Gastrocnemius medialis (tissue), 4 donors: ENCODE results near the gene CCDC183.

Experiments
- POLR2A ChIP-seq, 2 donors: fragments of 450-650 bp; IDR thresholded peaks; one replicate each; pipeline ENCODE4 v1.6.1; 2017; ENCODE audit warnings: antibody characterized with exemption in 2 of 2, mild to moderate bottlenecking in 2 of 2, moderate library complexity in 2 of 2
- TF ChIP-seq, protein P1 (sequence below), 5 experiments: fragments of 450-650 bp in 3 of 5; fragments of 200-600 bp in 2 of 5; sonication (generic) in 2 of 5; IDR thresholded peaks in 4 of 5; conservative IDR thresholded peaks in 1 of 5; 1 replicate in 4 of 5; 2 replicates in 1 of 5; pipeline ENCODE4 v1.5.1; 2016 to 2019; ENCODE audit warnings: antibody characterized with exemption in 5 of 5, mild to moderate bottlenecking in 3 of 5, moderate library complexity in 3 of 5

- TF ChIP-seq, protein P1, sequence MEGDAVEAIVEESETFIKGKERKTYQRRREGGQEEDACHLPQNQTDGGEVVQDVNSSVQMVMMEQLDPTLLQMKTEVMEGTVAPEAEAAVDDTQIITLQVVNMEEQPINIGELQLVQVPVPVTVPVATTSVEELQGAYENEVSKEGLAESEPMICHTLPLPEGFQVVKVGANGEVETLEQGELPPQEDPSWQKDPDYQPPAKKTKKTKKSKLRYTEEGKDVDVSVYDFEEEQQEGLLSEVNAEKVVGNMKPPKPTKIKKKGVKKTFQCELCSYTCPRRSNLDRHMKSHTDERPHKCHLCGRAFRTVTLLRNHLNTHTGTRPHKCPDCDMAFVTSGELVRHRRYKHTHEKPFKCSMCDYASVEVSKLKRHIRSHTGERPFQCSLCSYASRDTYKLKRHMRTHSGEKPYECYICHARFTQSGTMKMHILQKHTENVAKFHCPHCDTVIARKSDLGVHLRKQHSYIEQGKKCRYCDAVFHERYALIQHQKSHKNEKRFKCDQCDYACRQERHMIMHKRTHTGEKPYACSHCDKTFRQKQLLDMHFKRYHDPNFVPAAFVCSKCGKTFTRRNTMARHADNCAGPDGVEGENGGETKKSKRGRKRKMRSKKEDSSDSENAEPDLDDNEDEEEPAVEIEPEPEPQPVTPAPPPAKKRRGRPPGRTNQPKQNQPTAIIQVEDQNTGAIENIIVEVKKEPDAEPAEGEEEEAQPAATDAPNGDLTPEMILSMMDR (IDR thresholded peaks at IDR 0.05 in 4 of 5, conservative IDR thresholded peaks at IDR 0.05 in 1 of 5), result no peak
- no peak for TF ChIP-seq POLR2A (IDR thresholded peaks at IDR 0.05)
These were observed 38.4 kb upstream of the CCDC183 start for GRCh38 chr9:136757751-136758140.
